Measurements from ENCODE around the gene CCL21.
"Not testable (repeated sequence)": the region's sequence is repeated elsewhere in the genome, so short reads cannot be mapped to it uniquely, and the experiment has no call there.

Gene CCL21

GRCh38 chr9:34710023-34710422 lies at the start of gene CCL21:
Gene CCL21 (minus strand): TSS chr9:34710136. CDS start chr9:34710066, 70 bp downstream.
- no peaks in the 10 kb centered on the region for H3K4me1 Mint-ChIP-seq
- peaks cover 10% of the 10 kb centered on the region for H3K27me3 Mint-ChIP-seq
- ATAC-seq (no peak), DNase-seq (no peak)
- H3K4me3 Mint-ChIP-seq = no peak within 1 kb of the TSS
- no peaks in the 10 kb centered on the region for H3K9me3 Mint-ChIP-seq
- H3K27ac Mint-ChIP-seq = peak within 1 kb of the TSS in 1 of 2 donors; percentile 55

- H3K4me3 Mint-ChIP-seq = no peak overlapping the region
- DNase-seq (no peak), ATAC-seq (no peak)
- H3K4me1 Mint-ChIP-seq = peaks cover 5% of the 10 kb centered on the region
- H3K27me3 Mint-ChIP-seq = peaks cover 58% of the 10 kb centered on the region
- H3K27ac Mint-ChIP-seq = no peak overlapping the region
- no peaks in the 10 kb centered on the region for H3K9me3 Mint-ChIP-seq
These were observed 49.6 kb upstream of the CCL21 start for GRCh38 chr9:34759432-34760134.

GRCh38 chr9:34750320-34750719 lies 40.4 kb upstream of the CCL21 start:
- not testable (repeated sequence) for ATAC-seq, H3K4me3 Mint-ChIP-seq

DNA sequence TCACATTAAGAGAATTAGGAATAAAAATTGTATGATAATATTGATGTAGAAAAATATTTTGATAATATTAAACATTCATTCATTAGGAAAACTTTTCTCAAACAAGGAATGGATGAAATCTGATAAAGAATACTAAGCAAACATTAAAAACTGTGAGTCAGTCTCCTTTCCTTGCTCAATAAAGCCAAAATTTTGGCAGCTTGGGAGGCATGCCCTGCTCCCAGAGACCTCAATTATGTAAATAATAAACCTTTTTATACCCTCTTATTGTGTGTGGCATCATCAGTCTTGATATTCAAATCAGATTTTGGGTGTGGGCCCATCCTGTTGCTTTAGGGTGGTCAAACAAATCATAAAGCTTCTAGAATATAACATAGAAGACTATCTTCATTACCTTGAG lies 36.6 kb upstream of the CCL21 start:
- peaks cover 0 to 4% of the 10 kb centered on the region in 2 donors for H3K9me3 Mint-ChIP-seq
- DNase-seq = no peak
- H3K4me3 Mint-ChIP-seq = no peak overlapping the region
- H3K4me1 Mint-ChIP-seq = peaks cover 12% of the 10 kb centered on the region
- no peak for ATAC-seq
- no peak overlapping the region for H3K27ac Mint-ChIP-seq
- H3K27me3 Mint-ChIP-seq = peaks cover 56% of the 10 kb centered on the region

More at GRCh38 chr9:34750320-34750719, 40.4 kb upstream of the CCL21 start:
- not testable (repeated sequence) for H3K9me3 Mint-ChIP-seq, DNase-seq, H3K27ac Mint-ChIP-seq, H3K4me1 Mint-ChIP-seq
- H3K27me3 Mint-ChIP-seq = peaks cover 83% of the 10 kb centered on the region

DNA sequence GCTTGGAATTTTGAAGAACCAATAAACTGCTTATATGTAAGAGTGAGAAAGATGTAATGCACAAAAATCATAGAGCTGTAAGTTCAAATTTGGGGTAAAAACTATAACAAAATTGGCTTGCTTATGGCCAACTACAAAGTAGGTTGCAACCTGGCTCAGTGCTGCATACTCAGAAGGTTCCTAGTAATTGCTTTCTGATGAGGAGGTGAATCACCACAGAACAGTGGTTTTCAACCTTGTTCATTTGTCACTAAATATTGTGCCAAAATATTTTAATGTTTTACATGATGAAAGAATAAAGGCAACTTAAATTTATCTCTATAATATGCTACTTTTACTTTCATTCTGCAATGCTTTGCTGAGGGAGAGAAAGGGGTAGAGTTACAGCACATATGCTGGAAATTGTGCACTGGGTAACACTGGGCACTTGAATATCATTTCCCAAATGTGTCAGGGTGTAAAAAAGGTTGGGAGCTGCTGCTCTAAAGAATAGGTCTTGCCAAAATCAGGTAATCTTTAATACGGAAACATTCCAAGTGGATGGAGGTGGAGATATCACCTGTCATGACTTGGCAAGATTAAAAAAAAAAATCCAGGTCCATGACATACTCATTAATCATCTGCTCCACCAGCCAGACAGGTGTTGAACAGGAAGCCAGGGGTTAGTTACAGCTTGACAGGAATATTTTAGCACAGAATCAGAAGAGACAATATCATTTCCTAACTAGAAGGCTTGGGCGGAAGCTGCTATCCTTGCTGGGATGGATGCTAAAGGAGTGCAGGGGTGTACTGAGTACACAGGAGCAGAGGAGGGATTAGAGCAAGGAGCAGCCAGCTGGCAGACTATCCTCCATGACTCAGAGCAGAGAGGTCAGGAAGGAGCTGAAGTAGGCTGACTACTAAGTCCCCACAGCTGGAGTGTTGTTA lies 34.6 kb upstream of the CCL21 start:
- Mint-ChIP-seq H3K4me1 (peaks cover 14% of the 10 kb centered on the region), H3K27me3 (peaks cover 40% of the 10 kb centered on the region), H3K4me3 (no peak overlapping the region), H3K9me3 (peaks cover 0 to 4% of the 10 kb centered on the region in 2 donors), H3K27ac (no peak overlapping the region)
- ATAC-seq = no peak
- no peak for DNase-seq

DNA sequence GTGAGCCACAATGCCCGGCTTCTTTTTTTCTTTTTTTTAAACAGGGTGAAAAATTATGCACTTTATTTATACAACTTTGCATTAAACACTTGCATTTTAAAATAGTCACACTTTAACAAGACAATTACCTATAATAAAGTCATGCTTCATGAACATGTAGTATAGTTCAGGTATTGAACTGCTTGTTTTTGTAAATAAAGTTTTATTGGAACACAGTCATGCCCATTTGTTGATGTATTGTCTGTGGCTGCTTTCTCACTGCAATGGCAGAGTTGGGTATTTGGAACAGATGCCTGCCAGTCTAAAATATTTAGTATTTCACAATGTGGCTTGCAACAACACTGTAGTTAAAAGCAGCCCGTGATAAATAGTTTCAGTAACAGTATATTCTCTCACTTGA lies 32.8 kb upstream of the CCL21 start:
- H3K4me1 Mint-ChIP-seq = peaks cover 14% of the 10 kb centered on the region
- no peak overlapping the region for H3K27ac Mint-ChIP-seq
- peaks cover 32% of the 10 kb centered on the region for H3K27me3 Mint-ChIP-seq
- H3K4me3 Mint-ChIP-seq = no peak overlapping the region
- DNase-seq (no peak), ATAC-seq (no peak)
- H3K9me3 Mint-ChIP-seq = peaks cover 0 to 4% of the 10 kb centered on the region in 2 donors

DNA sequence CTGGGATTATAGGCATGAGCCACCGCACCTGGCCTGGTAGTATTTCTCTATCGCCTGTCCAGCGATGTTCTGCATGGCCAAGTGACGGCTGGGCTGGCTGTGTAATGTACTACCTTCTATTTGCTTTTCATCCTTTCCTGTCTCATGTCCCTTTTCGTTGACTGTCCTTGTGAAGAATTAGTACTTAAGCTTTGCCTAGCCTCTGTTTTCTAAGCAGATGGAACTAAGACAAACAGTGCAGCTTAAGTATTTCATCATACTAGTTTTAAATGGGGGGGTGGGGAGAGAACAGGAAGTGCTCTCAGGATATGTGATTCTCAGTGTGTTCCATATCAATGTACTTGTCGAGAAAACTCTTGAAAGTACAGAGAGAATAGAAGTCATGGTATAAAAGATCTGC lies 31.7 kb upstream of the CCL21 start:
- H3K9me3 Mint-ChIP-seq = no peaks in the 10 kb centered on the region
- peak overlapping the region in 1 of 2 donors; percentile 41 for H3K4me3 Mint-ChIP-seq
- peaks cover 26% of the 10 kb centered on the region for H3K27me3 Mint-ChIP-seq
- DNase-seq = no peak
- no peak for ATAC-seq
- H3K4me1 Mint-ChIP-seq = peaks cover 14% of the 10 kb centered on the region
- peak overlapping the region; percentile 83 to 88 for H3K27ac Mint-ChIP-seq

DNA sequence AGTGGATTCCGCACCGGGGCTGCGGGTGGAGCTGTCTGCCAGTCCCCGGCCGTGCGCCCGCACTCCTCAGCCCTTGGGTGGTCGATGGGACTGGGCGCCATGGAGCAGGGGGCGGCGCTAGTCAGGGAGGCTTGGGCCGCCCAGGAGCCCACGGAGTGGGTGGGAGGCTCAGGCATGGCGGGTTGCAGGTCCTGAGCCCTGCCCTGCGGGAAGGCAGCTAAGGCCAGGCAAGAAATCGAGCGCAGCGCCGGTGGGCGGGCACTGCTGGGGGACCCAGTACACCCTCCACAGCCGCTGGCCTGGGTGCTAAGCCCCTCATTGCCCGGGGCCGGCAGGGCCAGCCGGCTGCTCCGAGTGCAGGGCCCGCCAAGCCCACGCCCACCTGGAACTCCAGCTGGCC lies 30.2 kb upstream of the CCL21 start:
- H3K4me1 Mint-ChIP-seq = peaks cover 14% of the 10 kb centered on the region
- ATAC-seq = not testable (repeated sequence)

GRCh38 chr9:34737677-34738260 lies 27.8 kb upstream of the CCL21 start:
- Mint-ChIP-seq H3K27ac (no peak overlapping the region), H3K27me3 (peaks cover 17% of the 10 kb centered on the region), H3K4me3 (no peak overlapping the region), H3K4me1 (peaks cover 7% of the 10 kb centered on the region), H3K9me3 (no peaks in the 10 kb centered on the region)
- no peak for DNase-seq
- ATAC-seq = no peak

More for the DNA sequence above, 30.2 kb upstream of the CCL21 start:
- peaks cover 25% of the 10 kb centered on the region for H3K27me3 Mint-ChIP-seq
- not testable (repeated sequence) for H3K4me3 Mint-ChIP-seq, H3K9me3 Mint-ChIP-seq, H3K27ac Mint-ChIP-seq, DNase-seq

DNA sequence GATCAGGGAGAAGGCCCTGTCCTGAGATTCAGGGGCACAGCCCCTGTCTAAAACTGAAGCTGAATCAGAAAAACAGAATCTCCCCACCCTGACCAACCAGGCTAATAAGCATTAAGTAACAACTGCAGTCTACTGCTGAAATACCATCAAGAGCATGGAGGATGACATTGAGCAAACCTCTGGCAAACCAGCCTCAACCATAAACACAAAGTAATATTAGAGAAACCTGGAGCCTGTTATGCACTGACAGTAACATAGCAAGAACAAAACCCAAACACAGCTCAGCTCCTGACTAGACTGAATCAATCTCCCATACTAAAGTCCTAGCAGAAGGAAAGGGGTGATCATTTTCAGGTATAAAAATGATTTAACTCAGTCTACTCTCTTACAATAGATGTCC lies 24.8 kb upstream of the CCL21 start:
- Mint-ChIP-seq H3K27me3 (peaks cover 16% of the 10 kb centered on the region), H3K4me1 (no peaks in the 10 kb centered on the region), H3K27ac (no peak overlapping the region), H3K4me3 (no peak overlapping the region), H3K9me3 (no peaks in the 10 kb centered on the region)
- ATAC-seq (no peak), DNase-seq (no peak)

GRCh38 chr9:34732886-34733285 lies 22.9 kb upstream of the CCL21 start:
- no peaks in the 10 kb centered on the region for H3K4me1 Mint-ChIP-seq
- H3K27ac Mint-ChIP-seq = no peak overlapping the region
- DNase-seq = no peak
- no peak for ATAC-seq
- no peak overlapping the region for H3K4me3 Mint-ChIP-seq
- H3K9me3 Mint-ChIP-seq = no peaks in the 10 kb centered on the region
- H3K27me3 Mint-ChIP-seq = peaks cover 6% of the 10 kb centered on the region

DNA sequence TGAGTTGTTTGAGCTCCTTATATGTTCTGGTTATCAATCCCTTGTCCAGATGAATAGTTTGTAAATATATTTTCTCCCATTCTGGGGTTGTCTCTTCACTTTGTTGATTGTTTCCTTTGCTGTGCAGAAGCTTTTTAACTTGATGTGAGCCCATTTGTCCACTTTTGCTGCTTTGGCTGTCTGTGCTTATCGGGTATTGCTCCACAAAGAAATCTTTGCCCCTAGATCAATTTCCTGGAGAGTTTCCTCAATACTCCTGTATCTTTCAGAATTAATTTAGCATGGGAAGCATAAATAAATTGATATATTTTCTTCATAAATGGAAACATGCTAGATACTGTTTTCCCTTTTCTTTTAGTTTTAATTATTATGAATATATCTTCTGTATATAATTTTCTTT lies 22.5 kb upstream of the CCL21 start:
- Mint-ChIP-seq H3K9me3 (no peaks in the 10 kb centered on the region), H3K4me1 (no peaks in the 10 kb centered on the region), H3K27ac (no peak overlapping the region), H3K4me3 (no peak overlapping the region), H3K27me3 (peaks cover 2% of the 10 kb centered on the region)
- ATAC-seq = no peak
- no peak for DNase-seq

- no peak for DNase-seq
- Mint-ChIP-seq H3K4me3 (no peak overlapping the region), H3K4me1 (no peaks in the 10 kb centered on the region), H3K9me3 (no peaks in the 10 kb centered on the region), H3K27ac (no peak overlapping the region), H3K27me3 (peaks cover 8% of the 10 kb centered on the region)
- no peak for ATAC-seq
These were observed 13.2 kb upstream of the CCL21 start for GRCh38 chr9:34723141-34723540.

DNA sequence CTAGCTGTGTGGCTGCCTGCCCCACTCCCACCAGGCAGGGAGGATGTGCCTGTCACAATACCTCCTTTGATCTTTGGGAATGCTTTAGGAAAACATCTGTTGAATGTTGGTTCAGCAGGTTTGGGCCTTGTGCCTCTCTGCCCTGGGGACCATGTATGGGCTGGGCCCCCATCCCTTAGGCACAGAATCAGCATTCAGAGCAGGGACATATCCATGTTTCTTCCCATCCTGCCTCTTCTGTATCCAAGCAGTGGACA lies 9.8 kb upstream of the CCL21 start:
- H3K27me3 Mint-ChIP-seq, H3K9me3 Mint-ChIP-seq, H3K27ac Mint-ChIP-seq, ATAC-seq, DNase-seq, H3K4me1 Mint-ChIP-seq, H3K4me3 Mint-ChIP-seq: not testable (repeated sequence)

DNA sequence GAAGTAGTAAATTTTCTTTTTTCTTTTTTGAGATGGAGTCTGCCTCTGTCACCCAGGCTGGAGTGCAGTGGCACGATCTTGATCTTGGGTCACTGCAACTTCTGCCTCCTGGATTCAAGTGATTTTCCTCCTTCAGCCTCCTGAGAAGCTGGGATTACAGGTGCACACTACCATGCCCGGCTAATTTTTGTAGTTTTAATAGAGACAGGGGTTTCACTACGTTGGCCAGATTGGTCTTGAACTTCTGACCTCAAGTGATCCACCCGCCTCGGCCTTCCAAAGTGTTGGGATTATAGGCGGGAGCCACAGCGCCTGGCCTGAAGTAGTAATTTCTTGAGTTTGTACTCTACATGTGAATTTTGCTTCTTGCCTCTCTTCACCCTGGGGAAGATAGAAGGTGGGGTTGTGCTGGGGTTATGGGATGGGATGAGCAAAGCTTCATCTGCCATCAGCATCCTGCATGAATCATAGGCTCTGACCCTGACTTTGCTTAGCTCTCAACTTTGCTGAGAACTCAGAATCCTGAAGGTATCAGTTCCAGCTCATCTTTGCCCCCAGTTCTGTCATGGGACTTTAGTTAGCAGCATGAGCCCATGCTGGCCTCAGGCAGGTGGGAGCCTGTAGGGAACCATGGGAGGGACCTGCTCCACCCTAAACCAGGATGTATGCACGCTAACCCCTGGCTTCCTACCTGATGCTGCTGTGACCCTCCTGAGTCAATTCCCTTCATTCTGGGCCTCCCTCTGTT lies 9.3 kb upstream of the CCL21 start:
- H3K9me3 Mint-ChIP-seq = no peaks in the 10 kb centered on the region
- H3K27me3 Mint-ChIP-seq = peaks cover 9% of the 10 kb centered on the region
- ATAC-seq (no peak), DNase-seq (no peak)
- H3K27ac Mint-ChIP-seq = no peak overlapping the region
- H3K4me3 Mint-ChIP-seq = no peak overlapping the region
- H3K4me1 Mint-ChIP-seq = no peaks in the 10 kb centered on the region
